Activated B cell treated with CpG ODN at 0.5 μM for 24 hours (primary cell): ENCODE results near the gene SEPHS1. TPM values are rescaled to one million over a fixed set of nuclear protein-coding genes. Genes with fewer than 3 reads are reported as not detected.
"Not testable (repeated sequence)": the region's sequence is repeated elsewhere in the genome, so short reads cannot be mapped to it uniquely, and the experiment has no call there.

Source experiments
- ATAC-seq: fragments of 200-7000 bp; cut with Tn5 transposase; one replicate; pipeline ENCODE4 v1.10.0; 2021; ENCODE audit warnings: low read depth, mild to moderate bottlenecking, moderate library complexity
- CTCF ChIA-PET: fragments of 350-600 bp; sonication (Branson Sonifier 250); formaldehyde crosslinking; loops from one replicate; lab custom pipeline; 2021; ENCODE audit warnings: antibody characterized with exemption; lab: Charles Lee
- POLR2A ChIA-PET: fragments of 350-600 bp; sonication (Branson Sonifier 250); formaldehyde crosslinking; loops from one replicate; lab custom pipeline; 2021; ENCODE audit warnings: antibody characterized with exemption; lab: Charles Lee
- DNase-seq: peaks from one replicate; pipeline ENCODE4 v3.0.0; 2022
- H3K27ac Mint-ChIP-seq: one replicate; pipeline ENCODE4 v1.8.0; 2020; ENCODE audit warnings: mixed read lengths
- H3K27me3 Mint-ChIP-seq: one replicate; pipeline ENCODE4 v1.8.0; 2021; ENCODE audit warnings: mixed read lengths
- H3K36me3 Mint-ChIP-seq: one replicate; pipeline ENCODE4 v1.8.0; 2021; ENCODE audit warnings: low read depth, mixed read lengths
- H3K4me1 Mint-ChIP-seq: one replicate; pipeline ENCODE4 v1.8.0; 2021; ENCODE audit warnings: mixed read lengths
- H3K4me3 Mint-ChIP-seq: one replicate; pipeline ENCODE4 v1.8.0; 2020; ENCODE audit warnings: mild to moderate bottlenecking, mixed read lengths
- H3K9me3 Mint-ChIP-seq: one replicate; pipeline ENCODE4 v1.8.0; 2020; ENCODE audit warnings: mixed read lengths
- CTCF ChIP-seq: fragments of 200-600 bp; IDR thresholded peaks from one replicate; pipeline ENCODE4 v1.8.0; 2022; ENCODE audit warnings: antibody characterized with exemption, mild to moderate bottlenecking
- intact Hi-C: fragments of 100-400 bp; cut with micrococcal nuclease; formaldehyde crosslinking; loops from one replicate; pipeline ENCODE4 v1.15.1; 2024
- total RNA-seq: library from RNA; stranded (reverse); gene quantifications from 2 replicates; pipeline ENCODE4 v1.2.3, GENCODE V29; 2022

The SEPHS1 gene
- total RNA-seq, 1 donor from 2014 or later = 36.7 TPM

DNA sequence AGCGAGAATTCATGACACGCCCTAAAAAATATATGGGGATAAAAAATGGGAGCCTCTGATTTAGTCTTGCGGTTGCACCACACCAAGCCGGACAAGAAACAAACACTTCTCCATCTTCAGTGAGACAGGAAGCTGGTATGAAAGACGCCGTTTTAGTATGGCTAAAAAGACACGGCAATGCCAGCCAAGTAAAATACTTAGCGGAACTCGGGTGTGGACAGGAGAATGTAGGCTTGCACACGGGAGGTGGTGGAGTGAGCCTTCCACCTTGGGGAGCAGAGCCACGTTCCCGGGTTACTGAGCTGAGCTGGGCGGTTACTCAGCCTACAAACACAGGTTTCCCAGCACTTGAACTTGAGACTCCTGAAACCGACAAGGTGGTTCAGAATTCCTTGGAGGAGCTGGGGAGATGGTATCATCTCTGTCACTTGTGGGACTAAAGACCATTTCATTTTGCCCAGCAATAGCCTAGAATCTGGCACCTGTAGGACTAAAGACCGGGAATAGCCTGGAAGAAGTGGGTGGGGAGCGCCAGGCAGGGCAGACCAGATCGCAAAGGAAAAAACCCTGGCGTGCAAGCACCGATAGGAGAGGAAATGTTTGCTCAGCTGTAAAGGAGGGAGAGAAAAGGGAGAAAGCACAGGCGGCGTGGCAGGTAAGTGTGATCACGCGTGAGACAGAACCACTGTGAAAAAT, 34.8 kb upstream of the SEPHS1 start:
- ATAC-seq (no peak), DNase-seq (no peak)
- Mint-ChIP-seq H3K9me3 (no peaks in the 10 kb centered on the region), H3K27me3 (peaks cover 42% of the 10 kb centered on the region), H3K4me3 (peak overlapping the region; percentile 41), H3K4me1 (peaks cover 14% of the 10 kb centered on the region), H3K27ac (no peak overlapping the region), H3K36me3 (no peaks in the 10 kb centered on the region)
- intact Hi-C loops = no loop called here
- TF ChIP-seq CTCF = no peak
- ChIA-PET CTCF (no interaction called here), POLR2A (interaction anchor here (0.7 kb wide), 2 partner anchors 63 to 203 kb away, joined by 5 read pairs; no protein-coding TSS in a partner anchor)

DNA sequence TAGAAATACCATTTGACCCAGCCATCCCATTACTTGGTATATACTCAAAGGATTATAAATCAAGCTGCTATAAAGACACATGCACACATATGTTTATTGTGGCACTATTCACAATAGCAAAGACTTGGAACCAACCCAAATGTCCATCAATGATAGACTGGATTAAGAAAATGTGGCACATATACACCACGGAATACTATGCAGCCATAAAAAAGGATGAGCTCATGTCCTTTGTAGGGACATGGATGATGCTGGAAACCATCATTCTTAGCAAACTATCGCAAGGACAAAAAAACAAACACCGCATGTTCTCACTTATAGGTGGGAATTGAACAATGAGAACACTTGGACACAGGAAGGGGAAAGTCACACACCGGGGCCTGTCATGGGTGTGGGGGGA, 31.0 kb upstream of the SEPHS1 start:
- intact Hi-C loops, ATAC-seq, POLR2A ChIA-PET, CTCF ChIA-PET, H3K9me3 Mint-ChIP-seq, DNase-seq, H3K27ac Mint-ChIP-seq, H3K36me3 Mint-ChIP-seq, H3K4me3 Mint-ChIP-seq: not testable (repeated sequence)
- peaks cover 11% of the 10 kb centered on the region for H3K4me1 Mint-ChIP-seq
- H3K27me3 Mint-ChIP-seq = peaks cover 41% of the 10 kb centered on the region

- intact Hi-C loops = no loop called here
- CTCF ChIA-PET = interaction anchor here (1.1 to 1.2 kb wide), 3 partner anchors 11 to 63 kb away, joined by 3 to 4 read pairs (median 4); no protein-coding TSS in a partner anchor
Observed at GRCh38 chr10:13376746-13377145, 28.7 kb upstream of the SEPHS1 start.

GRCh38 chr10:13376297-13376696, 28.2 kb upstream of the SEPHS1 start:
- intact Hi-C loops = no loop called here
- no peak for ATAC-seq
- ChIA-PET CTCF (interaction anchor here (1.1 to 1.2 kb wide), 3 partner anchors 12 to 64 kb away, joined by 3 to 4 read pairs (median 4); no protein-coding TSS in a partner anchor), POLR2A (interaction anchor here (0.5 to 0.7 kb wide), 2 partner anchors 8 to 41 kb away, joined by 4 to 6 read pairs; no protein-coding TSS in a partner anchor)
- Mint-ChIP-seq H3K27ac (no peak overlapping the region), H3K4me3 (no peak overlapping the region), H3K27me3 (peaks cover 22% of the 10 kb centered on the region), H3K4me1 (no peaks in the 10 kb centered on the region), H3K36me3 (no peaks in the 10 kb centered on the region), H3K9me3 (no peaks in the 10 kb centered on the region)
- no peak for TF ChIP-seq CTCF
- no peak for DNase-seq

More at GRCh38 chr10:13376746-13377145, 28.7 kb upstream of the SEPHS1 start:
- Mint-ChIP-seq H3K36me3 (no peaks in the 10 kb centered on the region), H3K27me3 (peaks cover 25% of the 10 kb centered on the region), H3K4me3 (no peak overlapping the region), H3K27ac (no peak overlapping the region), H3K4me1 (no peaks in the 10 kb centered on the region), H3K9me3 (no peaks in the 10 kb centered on the region)
- no peak for TF ChIP-seq CTCF
- ATAC-seq (no peak), DNase-seq (no peak)
- POLR2A ChIA-PET = interaction anchor here (0.5 kb wide), 1 partner anchor 9 kb away, joined by 4 read pairs; no protein-coding TSS in a partner anchor

- Mint-ChIP-seq H3K27ac (no peak overlapping the region), H3K4me3 (no peak overlapping the region), H3K27me3 (peaks cover 20% of the 10 kb centered on the region), H3K4me1 (no peaks in the 10 kb centered on the region), H3K9me3 (no peaks in the 10 kb centered on the region), H3K36me3 (no peaks in the 10 kb centered on the region)
- CTCF ChIA-PET = interaction anchor here (1.1 kb wide), 1 partner anchor 12 kb away, joined by 4 read pairs; no protein-coding TSS in a partner anchor
- POLR2A ChIA-PET = interaction anchor here (0.7 kb wide), 1 partner anchor 41 kb away, joined by 6 read pairs; no protein-coding TSS in a partner anchor
- DNase-seq (no peak), ATAC-seq (no peak)
- intact Hi-C loops = no loop called here
- TF ChIP-seq CTCF = no peak
Observed at GRCh38 chr10:13375791-13376190, 27.7 kb upstream of the SEPHS1 start.
